Smooth muscle cell (in vitro differentiated cells): Measurements from ENCODE around the gene RHOH. TPM values are rescaled to one million over a fixed set of nuclear protein-coding genes. Genes with fewer than 3 reads are reported as not detected.

Experiments
- DNase-seq: peaks from one replicate; lab custom pipeline; 2025; ENCODE audit not compliant: unreplicated experiment; lab: John Stamatoyannopoulos, UW
- H2AFZ ChIP-seq: fragments of 200-600 bp; sonication (generic); 2 replicates; pipeline ENCODE4 v1.6.0; 2016; ENCODE audit warnings: antibody characterized with exemption, low read depth, mild to moderate bottlenecking
- H3F3A ChIP-seq: fragments of 200-600 bp; sonication (generic); 2 replicates; pipeline ENCODE4 v1.6.0; 2017; ENCODE audit warnings: antibody characterized with exemption, low read depth
- H3K27ac ChIP-seq: fragments of 200-600 bp; sonication (generic); 2 replicates; pipeline ENCODE4 v1.5.1; 2016; ENCODE audit warnings: low read depth, mild to moderate bottlenecking
- H3K27me3 ChIP-seq: fragments of 200-600 bp; sonication (generic); 2 replicates; pipeline ENCODE4 v1.6.1; 2016; ENCODE audit warnings: low read depth, mild to moderate bottlenecking
- H3K36me3 ChIP-seq: fragments of 200-600 bp; sonication (generic); 2 replicates; pipeline ENCODE4 v1.5.1; 2016; ENCODE audit warnings: low read depth
- H3K4me1 ChIP-seq: fragments of 200-600 bp; sonication (generic); 2 replicates; pipeline ENCODE4 v1.5.1; 2016; ENCODE audit warnings: low read depth
- H3K4me2 ChIP-seq: fragments of 200-600 bp; sonication (generic); 2 replicates; pipeline ENCODE4 v1.6.0; 2016; ENCODE audit warnings: mild to moderate bottlenecking
- H3K4me3 ChIP-seq: fragments of 200-600 bp; sonication (generic); 2 replicates; pipeline ENCODE4 v1.5.1; 2016; ENCODE audit warnings: mild to moderate bottlenecking
- H3K79me2 ChIP-seq: fragments of 200-600 bp; sonication (generic); 2 replicates; pipeline ENCODE4 v1.6.0; 2016; ENCODE audit warnings: low read depth, mild to moderate bottlenecking
- H3K9ac ChIP-seq: fragments of 200-600 bp; sonication (generic); 2 replicates; pipeline ENCODE4 v1.6.0; 2016; ENCODE audit warnings: low read depth
- H3K9me3 ChIP-seq: fragments of 200-600 bp; sonication (generic); replicated peaks from 2 replicates; pipeline ENCODE4 v1.5.1; 2016; ENCODE audit warnings: low read depth
- H4K20me1 ChIP-seq: fragments of 200-600 bp; sonication (generic); 2 replicates; pipeline ENCODE4 v1.6.0; 2016; ENCODE audit warnings: low read depth
- WGBS: methylation state at CpG from one replicate; pipeline ENCODE4 v1.1.7; 2016; ENCODE audit warnings: low lambda C conversion rate; 5-methylcytosine and 5-hydroxymethylcytosine counted together
- polyA plus RNA-seq: library from polyadenylated mRNA; unstranded; fragments of >200 nt; fragmentation: Nextera tagmentation; extraction: Ambion mirVana; gene quantifications from 2 replicates; pipeline ENCODE4 v1.2.1, GENCODE V29; 2016
- total RNA-seq: library from RNA; depleted of rRNA; stranded (reverse); fragments of >200 nt; gene quantifications from 2 replicates; pipeline ENCODE4 v1.2.3, GENCODE V29; 2014
- TF ChIP-seq, protein P1 (sequence below): fragments of 200-600 bp; sonication (generic); IDR thresholded peaks from 2 replicates; pipeline ENCODE4 v1.5.1; 2017; ENCODE audit warnings: borderline replicate concordance, mild to moderate bottlenecking, antibody characterized with exemption; ENCODE audit not compliant: insufficient read depth, poor library complexity, severe bottlenecking

RHOH gene
- total and polyA plus RNA-seq, 2 experiments from 2014 or later: 0.46 TPM; not detected in 1

- Histone ChIP-seq H3K27ac (no peak overlapping the region), H2AFZ (no peak overlapping the region), H3K4me2 (no peak overlapping the region), H3K79me2 (no peaks in the 10 kb centered on the region), H3K36me3 (no peaks in the 10 kb centered on the region), H3K9me3 (no peaks in the 10 kb centered on the region), H3K27me3 (no peaks in the 10 kb centered on the region), H3K9ac (no peak overlapping the region), H3K4me3 (no peak overlapping the region), H3K4me1 (peaks cover 3% of the 10 kb centered on the region), H4K20me1 (no peaks in the 10 kb centered on the region), H3F3A (no peaks in the 10 kb centered on the region)
- TF ChIP-seq, protein P1, sequence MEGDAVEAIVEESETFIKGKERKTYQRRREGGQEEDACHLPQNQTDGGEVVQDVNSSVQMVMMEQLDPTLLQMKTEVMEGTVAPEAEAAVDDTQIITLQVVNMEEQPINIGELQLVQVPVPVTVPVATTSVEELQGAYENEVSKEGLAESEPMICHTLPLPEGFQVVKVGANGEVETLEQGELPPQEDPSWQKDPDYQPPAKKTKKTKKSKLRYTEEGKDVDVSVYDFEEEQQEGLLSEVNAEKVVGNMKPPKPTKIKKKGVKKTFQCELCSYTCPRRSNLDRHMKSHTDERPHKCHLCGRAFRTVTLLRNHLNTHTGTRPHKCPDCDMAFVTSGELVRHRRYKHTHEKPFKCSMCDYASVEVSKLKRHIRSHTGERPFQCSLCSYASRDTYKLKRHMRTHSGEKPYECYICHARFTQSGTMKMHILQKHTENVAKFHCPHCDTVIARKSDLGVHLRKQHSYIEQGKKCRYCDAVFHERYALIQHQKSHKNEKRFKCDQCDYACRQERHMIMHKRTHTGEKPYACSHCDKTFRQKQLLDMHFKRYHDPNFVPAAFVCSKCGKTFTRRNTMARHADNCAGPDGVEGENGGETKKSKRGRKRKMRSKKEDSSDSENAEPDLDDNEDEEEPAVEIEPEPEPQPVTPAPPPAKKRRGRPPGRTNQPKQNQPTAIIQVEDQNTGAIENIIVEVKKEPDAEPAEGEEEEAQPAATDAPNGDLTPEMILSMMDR: no peak
- DNase-seq: no peak
- 92% methylated on average over 5 of the region's 5 CpGs for WGBS
These were observed 10.8 kb upstream of the RHOH start for GRCh38 chr4:40185830-40186664.

GRCh38 chr4:40186665-40187014 lies 10.2 kb upstream of the RHOH start:
- Histone ChIP-seq H3K4me1 (peaks cover 3% of the 10 kb centered on the region), H3K79me2 (no peaks in the 10 kb centered on the region), H3K4me2 (no peak overlapping the region), H3K9me3 (no peaks in the 10 kb centered on the region), H2AFZ (no peak overlapping the region), H3K4me3 (no peak overlapping the region), H3K27me3 (no peaks in the 10 kb centered on the region), H3F3A (no peaks in the 10 kb centered on the region), H3K36me3 (no peaks in the 10 kb centered on the region), H3K9ac (no peak overlapping the region), H3K27ac (no peak overlapping the region), H4K20me1 (no peaks in the 10 kb centered on the region)
- no peak for DNase-seq
- 87% methylated on average over 1 of the region's 1 CpG for WGBS
- TF ChIP-seq, protein P1: no peak

DNA sequence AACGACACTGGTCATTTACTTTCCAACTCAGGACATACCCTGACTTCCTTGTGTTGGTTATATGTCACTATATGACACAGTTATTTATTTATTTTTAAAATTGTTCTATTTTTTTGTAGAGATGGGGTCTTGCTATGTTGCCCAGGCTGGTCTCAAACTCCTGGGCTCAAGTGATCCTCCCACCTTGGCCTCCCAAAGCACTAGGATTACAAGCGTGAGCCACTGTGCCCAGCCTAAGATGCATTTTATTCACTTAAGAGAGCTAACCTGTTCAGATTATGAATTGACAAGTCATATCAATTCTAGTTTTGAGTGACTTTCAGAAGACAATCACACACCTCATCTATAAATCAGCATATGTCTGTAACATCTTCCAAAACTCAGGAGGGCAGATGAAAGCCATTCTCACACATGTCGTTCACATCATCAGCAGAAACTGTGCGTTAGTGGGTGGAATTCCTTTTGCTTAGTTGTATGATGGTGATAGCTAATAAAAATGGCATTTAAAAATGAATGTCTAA lies 9.4 kb upstream of the RHOH start:
- Histone ChIP-seq H3K79me2 (no peaks in the 10 kb centered on the region), H3K4me1 (peaks cover 6% of the 10 kb centered on the region), H4K20me1 (no peaks in the 10 kb centered on the region), H2AFZ (no peak overlapping the region), H3K4me2 (no peak overlapping the region), H3F3A (no peaks in the 10 kb centered on the region), H3K27ac (no peak overlapping the region), H3K9ac (no peak overlapping the region), H3K9me3 (no peaks in the 10 kb centered on the region), H3K27me3 (no peaks in the 10 kb centered on the region), H3K36me3 (no peaks in the 10 kb centered on the region), H3K4me3 (no peak overlapping the region)
- TF ChIP-seq, protein P1: no peak
- 90% methylated on average over 4 of the region's 4 CpGs for WGBS
- DNase-seq: no peak
